Liver (tissue), 9 donors: ENCODE results near the gene B4GALT2. TPM values are rescaled to one million over a fixed set of nuclear protein-coding genes. Genes with fewer than 3 reads are reported as not detected.

Experiments used
- DNase-seq: peaks from one replicate; pipeline ENCODE4 v3.0.0-alpha.2; 2017; ENCODE audit warnings: low spot score
- H3K27ac ChIP-seq, 2 donors: one replicate each; pipeline ENCODE4 v1.7.0; 2013; ENCODE audit warnings: inconsistent platforms in 2 of 2, low read length in 2 of 2, control low read depth in 1 of 2, low read depth in 1 of 2, mild to moderate bottlenecking in 1 of 2
- H3K27me3 ChIP-seq, 4 donors: one replicate each; pipeline versions ENCODE4 v1.6.1 to v1.7.0; 2013; ENCODE audit warnings: low read length in 3 of 4, inconsistent platforms in 1 of 4, mild to moderate bottlenecking in 1 of 4, moderate library complexity in 1 of 4; ENCODE audit not compliant: control insufficient read depth in 4 of 4, insufficient read depth in 4 of 4
- H3K36me3 ChIP-seq, 4 donors: one replicate each; pipeline versions ENCODE4 v1.6.1 to v1.7.0; 2013; ENCODE audit warnings: low read length in 3 of 4, mild to moderate bottlenecking in 3 of 4, low read depth in 1 of 4, moderate library complexity in 1 of 4; ENCODE audit not compliant: control insufficient read depth in 4 of 4, insufficient read depth in 3 of 4
- H3K4me1 ChIP-seq, 4 donors: one replicate each; pipeline versions ENCODE4 v1.6.1 to v1.7.0; 2013; ENCODE audit warnings: low read length in 3 of 4, mild to moderate bottlenecking in 3 of 4, moderate library complexity in 1 of 4; ENCODE audit not compliant: control insufficient read depth in 4 of 4, insufficient read depth in 4 of 4
- H3K4me3 ChIP-seq, 3 donors: one replicate each; pipeline versions ENCODE4 v1.6.1 to v1.7.0; 2013; ENCODE audit warnings: low read length in 3 of 3, control low read depth in 1 of 3, low read depth in 1 of 3, mild to moderate bottlenecking in 1 of 3
- H3K9ac ChIP-seq, 2 donors: one replicate each; pipeline ENCODE4 v1.7.0; 2013; ENCODE audit warnings: low read length in 2 of 2, mild to moderate bottlenecking in 2 of 2, moderate library complexity in 2 of 2, control low read depth in 1 of 2, low read depth in 1 of 2
- H3K9me3 ChIP-seq, 4 donors: one replicate each; pipeline versions ENCODE4 v1.6.1 to v1.7.0; 2013; ENCODE audit warnings: low read length in 3 of 4; ENCODE audit not compliant: control insufficient read depth in 4 of 4
- ATF3 ChIP-seq: IDR thresholded peaks from 2 replicates; pipeline ENCODE4 v1.6.1; 2016; ENCODE audit warnings: antibody characterized with exemption
- CTCF ChIP-seq: fragments of 150-350 bp; IDR thresholded peaks from 2 replicates; pipeline ENCODE4 v1.5.1; 2017; ENCODE audit warnings: improper control_type of control experiment, low read depth, low read length; ENCODE audit not compliant: missing input control
- EGR1 ChIP-seq, 2 donors: IDR thresholded peaks; 2 replicates each; pipeline ENCODE4 v1.6.1; 2016 to 2018; ENCODE audit warnings: antibody characterized with exemption in 2 of 2, low read depth in 2 of 2
- FOXA1 ChIP-seq: IDR thresholded peaks from 2 replicates; pipeline ENCODE4 v1.6.1; 2016; ENCODE audit warnings: antibody characterized with exemption
- FOXA2 ChIP-seq: IDR thresholded peaks from 2 replicates; pipeline ENCODE4 v1.6.1; 2016; ENCODE audit warnings: antibody characterized with exemption
- GABPA ChIP-seq, 2 donors: IDR thresholded peaks in 1 of 2; conservative IDR thresholded peaks in 1 of 2; 2 replicates each; pipeline ENCODE4 v1.6.1; 2016; ENCODE audit warnings: antibody characterized with exemption in 2 of 2, mild to moderate bottlenecking in 1 of 2, moderate library complexity in 1 of 2
- HNF4A ChIP-seq, 2 donors: conservative IDR thresholded peaks; 2 replicates each; pipeline ENCODE4 v1.6.1; 2016; ENCODE audit warnings: antibody characterized with exemption in 2 of 2, mild to moderate bottlenecking in 2 of 2
- HNF4G ChIP-seq: IDR thresholded peaks from 2 replicates; pipeline ENCODE4 v1.6.1; 2016; ENCODE audit warnings: antibody characterized with exemption
- JUND ChIP-seq, 2 donors: IDR thresholded peaks; 2 replicates each; pipeline ENCODE4 v1.6.1; 2016; ENCODE audit warnings: antibody characterized with exemption in 2 of 2
- MAX ChIP-seq: IDR thresholded peaks from 2 replicates; pipeline ENCODE4 v1.6.1; 2016; ENCODE audit warnings: antibody characterized with exemption
- NR2F2 ChIP-seq: IDR thresholded peaks from 2 replicates; pipeline ENCODE4 v1.6.1; 2016; ENCODE audit warnings: antibody characterized with exemption
- RAD21 ChIP-seq, 2 donors: IDR thresholded peaks; 2 replicates each; pipeline ENCODE4 v1.6.1; 2016; ENCODE audit warnings: antibody characterized with exemption in 2 of 2, mild to moderate bottlenecking in 2 of 2
- REST ChIP-seq: IDR thresholded peaks from 2 replicates; pipeline ENCODE4 v1.6.1; 2016; ENCODE audit warnings: antibody characterized with exemption, mild to moderate bottlenecking
- RXRA ChIP-seq, 2 donors: IDR thresholded peaks; 2 replicates each; pipeline ENCODE4 v1.6.1; 2017 to 2018; ENCODE audit warnings: antibody characterized with exemption in 2 of 2, mild to moderate bottlenecking in 1 of 2
- SP1 ChIP-seq: IDR thresholded peaks from 2 replicates; pipeline ENCODE4 v1.6.1; 2018; ENCODE audit warnings: antibody characterized with exemption, mild to moderate bottlenecking
- TAF1 ChIP-seq: conservative IDR thresholded peaks from 2 replicates; pipeline ENCODE4 v1.6.1; 2016; ENCODE audit warnings: antibody characterized with exemption, mild to moderate bottlenecking
- YY1 ChIP-seq: IDR thresholded peaks from 2 replicates; pipeline ENCODE4 v1.6.1; 2016; ENCODE audit warnings: antibody characterized with exemption, mild to moderate bottlenecking
- ZBTB33 ChIP-seq: IDR thresholded peaks from 2 replicates; pipeline ENCODE4 v1.6.1; 2016; ENCODE audit warnings: antibody characterized with exemption
- WGBS: extraction: QIAGEN DNeasy Blood & Tissue Kit; methylation state at CpG from one replicate; pipeline ENCODE4 v1.1.7; 2013; 5-methylcytosine and 5-hydroxymethylcytosine counted together
- polyA plus RNA-seq, 2 donors: library from polyadenylated mRNA; stranded (reverse) in 1 of 2; unstranded in 1 of 2; fragments of 200-250 nt in 1 of 2; fragments of >200 nt in 1 of 2; fragmentation: Nextera tagmentation in 1 of 2; extraction: Ambion mirVana in 1 of 2; gene quantifications; one replicate each; pipeline versions ENCODE4 v1.2.1 to v1.2.3, GENCODE V29; 2013 to 2015
- total RNA-seq, 2 donors: library from RNA; depleted of rRNA; stranded (reverse); fragments of >200 nt; gene quantifications; one replicate each; pipeline ENCODE4 v1.2.3, GENCODE V29; 2014
- donor health status: healthy.
- donor health status: healthy.
- donor health status: healthy.
- donor health status: healthy.
- donor health status: healthy.

Gene B4GALT2
- 10 to 100 TPM; 12.8 to 19.4 TPM for total RNA-seq
- polyA plus RNA-seq, result 10 to 100 TPM in 1 of 2 donors, 1 to 10 TPM in 1; 2.9 to 31.5 TPM

- Histone ChIP-seq H3K36me3 (peaks cover 0 to 13% (median 8%) of the 10 kb centered on the region in 4 donors), H3K9ac (peak within 1 kb of the TSS in 1 of 2 donors; percentile 30), H3K4me3 (peak within 1 kb of the TSS; percentile 39 to 75 (median 45)), H3K27ac (peak within 1 kb of the TSS; percentile 48 to 72), H3K27me3 (no peaks in the 10 kb centered on the region), H3K9me3 (no peaks in the 10 kb centered on the region), H3K4me1 (peaks cover 9 to 56% (median 43%) of the 10 kb centered on the region in 4 donors)
- no peak for TF ChIP-seq ZBTB33
- no peak for TF ChIP-seq FOXA2
- TF ChIP-seq RAD21 (IDR thresholded peaks at IDR 0.05), result no peak
- TF ChIP-seq TAF1, result no peak
- no peak for TF ChIP-seq EGR1 (IDR thresholded peaks at IDR 0.05; ENCODE audit: low read depth in 2 of 2)
- TF ChIP-seq YY1, result no peak
- 4% methylated on average over 54 of the region's 54 CpGs for WGBS
- DNase-seq, result peak; percentile 59
Measured at GRCh38 chr1:43978551-43979260, at the start of gene B4GALT2. TSS of gene B4GALT2 (plus strand) at chr1:43979210. CDS start at chr1:43981161, 1,951 bp downstream.

GRCh38 chr1:43930168-43930948 is 48.7 kb upstream of the B4GALT2 start:
- Histone ChIP-seq H3K36me3 (peaks cover 0 to 5% (median 0%) of the 10 kb centered on the region in 4 donors), H3K9me3 (no peaks in the 10 kb centered on the region), H3K27me3 (no peaks in the 10 kb centered on the region), H3K4me1 (peaks cover 6 to 12% (median 8%) of the 10 kb centered on the region in 4 donors), H3K9ac (no peak overlapping the region), H3K4me3 (no peak overlapping the region), H3K27ac (no peak overlapping the region)
- WGBS, result 94% methylated on average over 10 of the region's 10 CpGs
- TF ChIP-seq RAD21 (IDR thresholded peaks at IDR 0.05) (peak; percentile 36 to 69), MAX (no peak), TAF1 (no peak), HNF4G (no peak), SP1 (no peak), HNF4A (conservative IDR thresholded peaks at IDR 0.05) (no peak), GABPA (IDR thresholded peaks at IDR 0.05 in 1 of 2, conservative IDR thresholded peaks at IDR 0.05 in 1 of 2) (no peak), FOXA2 (no peak), RXRA (IDR thresholded peaks at IDR 0.05) (peak in 1 of 2 donors; percentile 33), REST (no peak), NR2F2 (no peak), FOXA1 (no peak), ZBTB33 (no peak), CTCF (peak; percentile 49), EGR1 (IDR thresholded peaks at IDR 0.05; ENCODE audit: low read depth in 2 of 2) (no peak), YY1 (no peak), ATF3 (no peak), JUND (IDR thresholded peaks at IDR 0.05) (no peak)
- DNase-seq, result no peak
